Measurements from ENCODE around the gene NSMCE1. TPM values are rescaled to one million over a fixed set of nuclear protein-coding genes. Genes with fewer than 3 reads are reported as not detected.

The NSMCE1 gene
- total and polyA plus RNA-seq, 2 of the 4 experiments (the other 2 are of a cell fraction) = 47.5 to 120 TPM

GRCh38 chr16:27239906-27240655 lies 28.5 kb downstream of the NSMCE1 start:
- peak overlapping the region; percentile 45; the same call in 1 of the 2 replicates for H3K56ac ChIP-seq (ENCODE audit: extremely low read depth, insufficient read depth, low read length)
- H2AFZ ChIP-seq (replicated peaks; ENCODE audit: low read length, poor library complexity) = peak overlapping the region; percentile 8
- H4K8ac ChIP-seq (ENCODE audit: low read depth in 2 of 2, low read length in 2 of 2) = peak overlapping the region; percentile 56 to 65; a peak in 3 of 4 replicates
- no peak overlapping the region for H3K4me3 ChIP-seq (ENCODE audit: insufficient read depth, low read depth, low read length)
- H2BK120ac ChIP-seq (ENCODE audit: low read depth, low read length) = peak overlapping the region; percentile 99
- H3K23ac ChIP-seq (ENCODE audit: low read depth, low read length) = peak overlapping the region; percentile 43; the same call in 1 of the 2 replicates
- POLR2A ChIA-PET (ENCODE audit: unreplicated experiment) = no interaction called here
- H4K91ac ChIP-seq (ENCODE audit: insufficient read depth, low read depth, low read length) = peak overlapping the region; percentile 86
- in situ Hi-C loops (cut with MboI; ENCODE audit: low sequenced_read_pairs) = loop anchor here (5.0 kb wide), 1 partner anchor 77 kb away; no protein-coding TSS in a partner anchor
- H2AK9ac ChIP-seq (replicated peaks; ENCODE audit: low read depth, low read length, poor library complexity) = no peak overlapping the region
- no peaks in the 10 kb centered on the region; the same call in 1 of the 2 replicates for H4K20me1 ChIP-seq (ENCODE audit: insufficient read depth, low read length)
- peak overlapping the region; percentile 99 for H2BK20ac ChIP-seq (ENCODE audit: low read depth, low read length)
- no peak for TF ChIP-seq ELK1 (IDR thresholded peaks at IDR 0.05; ENCODE audit: borderline replicate concordance, low read depth, low read length)
- no peak for TF ChIP-seq FOS (IDR thresholded peaks at IDR 0.05; ENCODE audit: low read depth, low read length)
- TF ChIP-seq POLR2A (IDR thresholded peaks at IDR 0.05; ENCODE audit: low read depth, low read length) = no peak
- TF ChIP-seq CTCF (conservative IDR thresholded peaks at IDR 0.05; ENCODE audit: low read depth, low read length) = no peak
- no peak for TF ChIP-seq SMC3 (IDR thresholded peaks at IDR 0.05; ENCODE audit: low read depth, low read length)
- no peak for TF ChIP-seq CHD1 (IDR thresholded peaks at IDR 0.05; ENCODE audit: low read depth, low read length)
- no peak for TF ChIP-seq RFX5 (IDR thresholded peaks at IDR 0.05; ENCODE audit: low read depth, low read length)
- no peak for TF ChIP-seq CEBPB (IDR thresholded peaks at IDR 0.05; ENCODE audit: low read depth, low read length)
- TF ChIP-seq USF2 (IDR thresholded peaks at IDR 0.05; ENCODE audit: low read depth, low read length) = no peak
- no peak for TF ChIP-seq NFE2L2 (IDR thresholded peaks at IDR 0.05; ENCODE audit: low read depth, low read length)
- TF ChIP-seq RCOR1 (IDR thresholded peaks at IDR 0.05; ENCODE audit: insufficient replicate concordance, low read length) = no peak
- BruUV-seq (replicated peaks) = no TSS peak
- H3K9ac ChIP-seq (ENCODE audit: low read depth, low read length) = no peak overlapping the region
- CTCF ChIA-PET = no interaction called here
- peak overlapping the region; percentile 68 for H3K27ac ChIP-seq (ENCODE audit: insufficient read depth, low read length)
- H3K4ac ChIP-seq (ENCODE audit: low read depth, low read length) = peak overlapping the region; percentile 100
- peak overlapping the region; percentile 82; the same call in 2 of the 3 replicates for H2BK15ac ChIP-seq (ENCODE audit: low read depth, low read length)
- peaks cover 26 to 87% of the 10 kb centered on the region in 2 experiments for H3K79me1 ChIP-seq (ENCODE audit: low read depth in 1 of 2, low read length in 2 of 2)
- peak overlapping the region; percentile 94 for H3K14ac ChIP-seq (replicated peaks; ENCODE audit: low read depth, low read length)
- DNase-seq (peak; percentile 44), ATAC-seq (ENCODE audit: low read depth) (no peak)
- intact Hi-C loops (cut with micrococcal nuclease) = no loop called here
- H3K36me3 ChIP-seq (ENCODE audit: control insufficient read depth, insufficient read depth, low read length) = no peaks in the 10 kb centered on the region
- no peak overlapping the region for H3K4me2 ChIP-seq (ENCODE audit: low read depth, low read length)
- H4K5ac ChIP-seq (ENCODE audit: low read depth, low read length) = peak overlapping the region; percentile 48
- peak overlapping the region; percentile 62 for H3K18ac ChIP-seq (ENCODE audit: low read depth, low read length)
- no CpG with 5 or more reads among the region's 9 CpGs for WGBS, 2 experiments (ENCODE audit: extremely low coverage in 2 of 2, insufficient read length in 1 of 2)
- dilution Hi-C loops (cut with HindIII; ENCODE audit: low sequenced_read_pairs, unreplicated experiment) = no loop called here
- no peaks in the 10 kb centered on the region for H3K27me3 ChIP-seq (ENCODE audit: control insufficient read depth, insufficient read depth, low read length)
- H3K9me1 ChIP-seq (ENCODE audit: insufficient read depth, low read length) = peaks cover 50% of the 10 kb centered on the region
- H2AK5ac ChIP-seq (ENCODE audit: low read depth, low read length) = peak overlapping the region; percentile 99
- peaks cover 47% of the 10 kb centered on the region for H3K4me1 ChIP-seq (ENCODE audit: control insufficient read depth, insufficient read depth, low read length)
- H2BK5ac ChIP-seq (ENCODE audit: low read depth, low read length, poor library complexity, severe bottlenecking) = peak overlapping the region; percentile 98
- no peaks in the 10 kb centered on the region for H3K9me3 ChIP-seq (ENCODE audit: control insufficient read depth, insufficient read depth, low read length)
